Left ventricle myocardium superior (tissue), 1 donor: ENCODE data around the gene NKX6-1. TPM values are rescaled to one million over a fixed set of nuclear protein-coding genes. Genes with fewer than 3 reads are reported as not detected.

Experiments used
- ATAC-seq: fragments of 200-7000 bp; cut with Tn5 transposase; one replicate; pipeline ENCODE4 v1.9.1; 2020; ENCODE audit warnings: mild to moderate bottlenecking, moderate library complexity
- DNase-seq: peaks from one replicate; pipeline ENCODE4 v3.0.0-alpha.2; 2020
- intact Hi-C: fragments of 100-400 bp; cut with micrococcal nuclease; formaldehyde crosslinking; loops from one replicate; pipeline ENCODE4 v1.11.0; 2022
- total RNA-seq: library from RNA; stranded (reverse); fragmentation: NEBNext Ultra II Directional; extraction: Animal tissue kit (Norgen Biotek cat#: 25700); gene quantifications from one replicate; pipeline ENCODE4 v1.2.1, GENCODE V29; 2021
- donor health status: DM: no; HTN: yes; CAD: no; lungs with severe emphysema.

NKX6-1 gene
- total RNA-seq, 1 donor from 2014 or later: not detected

DNA sequence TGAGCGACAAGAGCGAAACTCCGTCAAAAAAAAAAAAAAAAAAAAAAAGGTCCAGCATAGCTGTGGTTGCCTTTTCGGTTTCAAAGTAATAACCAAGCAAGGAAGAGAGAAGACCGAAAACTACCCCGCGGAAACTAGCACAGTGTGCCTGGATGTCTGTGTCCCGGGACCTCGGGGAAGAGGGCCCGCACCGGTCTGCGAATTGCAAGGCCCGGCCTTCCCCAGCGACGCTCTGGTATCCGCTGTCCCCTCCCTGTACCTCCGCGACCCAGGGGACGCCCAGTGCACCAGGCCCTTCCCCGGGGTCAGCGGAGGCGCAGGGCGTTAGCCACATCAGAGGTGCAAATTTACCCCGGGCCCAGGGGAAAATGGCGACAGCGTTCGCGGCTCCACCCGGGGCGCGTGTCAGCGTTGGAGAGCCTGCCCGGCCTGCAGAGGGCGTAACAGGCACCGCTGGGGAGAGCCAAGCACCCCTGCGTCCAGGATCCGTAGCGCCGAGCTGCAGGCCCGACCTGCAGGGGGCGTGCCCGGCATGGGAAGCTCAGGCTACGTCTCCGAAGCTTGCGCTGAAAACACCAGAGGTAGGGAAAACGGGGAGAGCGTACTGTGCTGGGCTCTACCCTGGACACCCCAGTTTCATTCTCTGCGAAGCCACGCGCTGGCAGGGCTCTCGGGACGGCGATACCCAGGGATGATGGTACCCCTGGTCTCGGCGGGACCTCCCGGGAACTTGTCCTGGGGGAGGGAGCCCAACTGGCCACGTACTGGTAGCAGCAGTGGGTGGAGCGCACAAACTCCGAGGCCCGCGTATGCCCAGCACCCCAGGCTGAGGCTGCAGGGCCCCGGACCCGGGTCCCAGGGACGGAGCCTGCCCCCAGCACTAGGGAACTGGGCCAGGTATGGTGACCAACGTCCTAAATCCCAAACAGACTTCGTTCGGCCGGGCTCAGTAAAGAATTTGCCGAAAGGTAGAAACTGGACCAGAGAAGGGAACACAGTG lies 16.2 kb downstream of the NKX6-1 start:
- intact Hi-C loops: no loop called here
- DNase-seq (peak; percentile 40), ATAC-seq (peak; percentile 26)

DNA sequence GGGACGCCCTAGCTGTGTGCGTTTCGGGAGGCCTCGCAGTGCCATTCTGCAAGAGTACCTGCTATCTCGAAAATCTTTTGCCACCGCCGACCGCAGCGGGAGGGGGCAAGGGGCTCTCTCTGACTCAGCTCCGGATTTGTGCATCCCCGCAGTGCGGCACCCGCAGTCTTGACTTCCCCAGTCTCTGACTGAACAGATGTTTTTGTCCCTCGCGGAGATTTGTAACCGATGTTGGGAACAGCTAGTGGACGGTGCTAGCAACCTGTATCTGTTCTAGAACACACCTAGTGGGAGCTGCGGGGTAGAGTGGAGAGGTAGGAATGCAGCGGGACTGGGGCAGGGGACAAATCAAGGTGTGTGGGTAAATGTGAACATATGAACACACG lies 17.2 kb downstream of the NKX6-1 start:
- no peak for DNase-seq
- no peak for ATAC-seq
- intact Hi-C loops: no loop called here

DNA sequence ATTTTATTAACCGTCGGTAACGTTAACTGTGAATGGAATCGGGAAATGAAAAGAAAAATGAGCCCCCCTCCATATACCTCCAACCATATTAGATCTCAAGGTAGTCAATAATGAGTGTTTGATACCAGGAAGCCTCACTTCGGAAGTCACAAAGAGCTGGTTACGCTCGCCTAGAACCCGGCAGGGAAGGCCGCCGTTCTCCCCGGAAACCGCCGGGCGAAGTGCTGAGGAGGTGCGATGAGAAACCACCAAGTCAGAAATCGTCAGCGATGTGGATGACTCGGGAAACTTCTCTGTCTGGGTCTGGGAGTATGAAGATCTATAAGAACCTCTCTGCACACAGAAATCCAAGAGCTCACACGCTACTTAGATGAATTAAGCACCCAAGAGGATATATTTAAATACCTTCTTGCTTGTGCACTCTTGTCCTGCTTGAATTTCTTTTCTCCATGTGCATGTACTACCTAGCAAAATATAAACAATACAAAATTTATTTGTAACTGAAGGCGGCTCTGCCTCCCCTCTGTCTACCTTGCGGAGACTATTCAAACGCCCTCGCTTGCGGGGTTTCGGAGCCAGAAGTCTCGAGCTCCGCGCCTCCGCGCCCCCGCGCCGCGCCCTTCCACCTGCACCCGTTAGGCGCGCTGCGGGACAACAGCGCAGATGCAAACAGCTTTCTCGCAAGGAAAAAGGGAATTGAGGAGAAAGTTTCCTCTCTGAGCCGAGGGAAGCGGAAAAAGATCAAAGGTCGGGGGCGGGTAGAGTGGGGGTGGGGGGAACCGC lies 17.8 kb downstream of the NKX6-1 start:
- intact Hi-C loops: no loop called here
- ATAC-seq (no peak), DNase-seq (no peak)

DNA sequence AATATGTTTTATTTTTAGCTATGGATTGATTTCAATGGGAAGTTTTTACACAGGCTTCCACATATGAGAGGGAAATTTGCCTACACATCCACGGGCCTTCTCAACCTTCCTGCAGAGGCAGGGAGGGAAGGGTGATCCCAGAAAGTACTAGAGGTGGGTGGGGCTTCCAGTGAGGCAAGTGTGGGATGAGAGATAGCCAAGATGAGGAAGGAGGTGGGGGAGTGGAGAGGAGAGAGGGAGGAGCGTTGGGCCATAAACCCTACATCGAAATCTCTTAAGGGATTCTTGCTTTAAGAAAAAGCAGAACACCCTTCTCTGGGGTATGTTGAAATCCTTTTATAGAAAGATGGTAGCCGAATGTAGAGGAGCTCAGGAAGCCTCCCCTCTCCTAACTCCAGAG lies 19.0 kb downstream of the NKX6-1 start:
- intact Hi-C loops: no loop called here
- no peak for ATAC-seq
- no peak for DNase-seq

DNA sequence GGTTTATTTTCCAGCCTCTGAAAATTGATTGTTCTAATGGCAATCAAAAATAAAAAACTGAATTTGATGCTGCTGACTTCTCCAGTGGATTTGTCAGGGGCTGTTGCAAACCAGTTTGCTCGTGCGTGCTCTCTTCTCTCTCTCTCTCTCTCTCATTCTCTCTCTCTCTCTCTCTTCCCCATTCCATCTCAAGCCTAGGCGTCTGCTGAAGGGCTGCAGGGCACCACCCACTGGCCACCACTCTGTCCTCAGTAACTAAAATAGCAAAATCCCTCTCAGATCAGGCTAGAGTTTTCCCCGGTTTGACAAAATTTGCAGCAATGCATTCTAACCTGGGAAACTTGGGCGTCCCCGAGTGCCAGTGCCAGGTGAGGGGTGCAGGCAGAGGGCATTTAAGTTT lies 19.4 kb downstream of the NKX6-1 start:
- intact Hi-C loops: no loop called here
- no peak for ATAC-seq
- DNase-seq: no peak

DNA sequence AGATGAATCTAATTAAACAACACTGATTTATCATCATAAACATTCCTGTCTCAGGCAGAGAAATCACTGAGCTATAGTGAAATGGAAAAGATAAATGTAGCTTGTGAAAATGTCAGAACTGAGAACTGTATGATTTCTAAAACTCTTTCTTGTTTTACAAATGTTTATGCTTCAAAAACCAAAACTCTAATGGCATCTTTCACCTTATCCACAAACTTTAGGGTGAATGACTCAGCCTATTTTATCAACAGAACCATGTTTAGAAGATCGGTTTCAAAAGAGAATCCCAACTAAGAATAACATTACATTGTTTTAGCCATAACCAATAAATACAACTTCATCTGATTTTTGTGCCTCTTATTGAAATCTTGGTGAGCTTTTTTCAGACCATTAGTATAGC lies 21.4 kb downstream of the NKX6-1 start:
- intact Hi-C loops: no loop called here
- ATAC-seq (no peak), DNase-seq (no peak)

DNA sequence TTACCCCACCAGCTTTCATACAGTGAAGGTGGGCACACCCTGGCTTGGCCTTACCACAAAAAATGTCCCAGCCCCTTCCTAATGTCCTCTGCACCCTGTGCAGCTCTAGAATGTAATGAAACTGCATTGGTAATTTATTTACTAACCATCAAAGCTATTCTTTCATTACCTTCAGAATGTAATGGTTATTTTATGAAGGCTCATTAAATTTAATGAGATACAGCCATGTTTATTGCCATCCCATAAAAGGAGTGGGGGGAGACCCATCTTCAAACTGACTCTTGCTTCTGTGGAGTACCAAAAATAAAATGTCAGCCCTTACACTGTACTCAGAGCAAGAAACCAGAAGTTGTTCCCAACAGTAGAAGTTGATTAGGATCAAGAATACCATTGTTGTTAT lies 25.0 kb downstream of the NKX6-1 start:
- DNase-seq: no peak
- intact Hi-C loops: no loop called here
- ATAC-seq: no peak

DNA sequence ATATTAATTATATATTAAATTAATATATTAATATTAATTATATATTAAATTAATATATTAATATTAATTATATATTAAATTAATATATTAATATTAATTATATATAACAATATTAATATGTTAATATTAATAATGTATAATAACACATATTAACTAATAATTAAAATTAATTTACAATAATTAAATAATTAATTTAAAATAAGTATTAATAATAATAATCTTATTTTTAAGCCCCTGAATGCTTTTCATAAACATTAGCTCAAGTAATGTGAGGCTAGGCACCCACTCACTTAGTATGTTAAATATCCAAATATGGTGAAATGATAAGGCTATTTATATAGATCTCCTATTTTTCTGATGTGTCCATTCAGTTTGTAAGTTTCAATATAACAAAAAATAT lies 26.9 kb downstream of the NKX6-1 start:
- ATAC-seq: no peak
- intact Hi-C loops: no loop called here
- no peak for DNase-seq

DNA sequence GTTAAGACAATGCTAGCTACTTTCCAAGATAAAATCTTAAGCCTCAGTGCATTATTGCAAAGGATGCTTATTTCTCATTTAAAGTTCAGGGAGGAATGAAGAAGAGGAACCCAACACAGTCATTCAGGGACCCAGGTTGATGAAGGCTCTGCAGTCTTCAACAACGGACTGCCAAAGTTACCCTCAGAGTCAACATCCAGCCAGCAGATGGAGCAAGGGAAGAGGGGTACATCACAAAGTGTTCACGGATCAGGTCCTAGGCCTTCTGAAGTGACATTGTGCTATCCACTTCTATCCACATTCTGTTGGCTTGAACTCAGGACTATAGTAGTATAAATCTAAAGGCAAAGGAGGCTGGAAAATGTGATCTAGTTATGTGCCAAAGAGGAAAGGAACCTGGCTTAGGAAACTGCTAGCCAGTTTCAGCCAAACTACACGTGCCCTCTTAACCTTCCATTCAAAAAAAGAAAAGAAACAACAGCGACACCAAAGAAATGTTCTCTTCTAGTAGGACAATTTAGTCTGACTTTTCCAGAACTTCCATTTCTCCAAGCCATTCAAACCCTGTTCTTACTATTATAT lies 28.8 kb downstream of the NKX6-1 start:
- no peak for ATAC-seq
- intact Hi-C loops: no loop called here
- DNase-seq: no peak

DNA sequence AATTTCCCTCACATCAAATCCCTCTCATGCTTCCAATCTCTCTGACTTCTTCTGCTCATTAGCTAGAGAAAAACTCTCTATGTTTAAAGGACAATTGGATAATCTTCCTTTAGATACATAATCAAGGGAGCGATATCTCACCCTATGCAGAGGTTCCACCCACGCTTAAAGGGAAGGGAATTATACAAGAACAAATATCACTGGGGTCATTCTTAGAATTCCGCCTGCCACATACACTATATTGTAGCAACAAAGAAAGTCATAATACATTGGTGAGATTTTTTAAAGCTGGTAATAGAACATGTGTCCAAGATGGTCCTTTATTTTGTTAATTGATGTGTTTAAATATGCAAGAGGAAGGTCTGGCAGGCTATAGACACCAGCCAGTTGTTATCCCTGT lies 31.5 kb downstream of the NKX6-1 start:
- intact Hi-C loops: no loop called here
- DNase-seq (no peak), ATAC-seq (no peak)

DNA sequence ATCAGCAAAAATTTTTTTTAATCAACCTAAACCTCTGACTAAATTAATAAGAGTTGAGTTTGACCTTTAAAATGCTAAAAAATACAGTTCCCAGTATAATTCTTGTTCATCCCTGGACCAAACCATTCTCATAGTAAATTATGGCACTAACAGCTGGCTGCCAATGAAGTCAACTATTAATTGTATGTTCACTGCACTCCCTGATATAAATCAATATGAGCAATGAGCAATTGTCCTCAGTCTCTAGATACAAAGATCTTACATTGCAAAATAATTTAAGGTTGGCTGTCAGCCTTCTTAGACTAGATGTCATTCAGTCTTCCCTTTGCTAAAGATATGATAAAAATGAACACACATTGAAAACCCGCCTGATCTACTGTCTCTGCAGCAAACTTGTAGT lies 39.3 kb downstream of the NKX6-1 start:
- DNase-seq (no peak), ATAC-seq (no peak)

DNA sequence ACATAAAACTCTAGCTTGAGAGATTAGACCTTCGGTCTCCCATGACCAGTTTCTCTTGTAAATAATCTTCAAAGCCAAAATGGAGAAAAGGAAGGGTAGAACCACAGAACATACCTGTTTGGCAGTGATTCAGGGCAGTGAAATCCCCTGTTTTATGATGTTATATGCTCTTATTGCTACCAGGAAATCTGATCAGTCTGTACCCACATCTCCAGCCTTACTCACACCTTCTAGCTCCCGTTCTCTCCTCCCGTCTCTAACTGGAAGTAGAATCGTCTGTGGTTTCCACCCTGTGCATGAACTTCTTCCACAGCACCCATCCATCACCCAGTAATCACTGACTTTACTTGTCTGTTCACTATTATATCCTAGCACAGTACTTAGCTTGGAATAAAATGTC lies 42.9 kb downstream of the NKX6-1 start:
- ATAC-seq (no peak), DNase-seq (no peak)
- intact Hi-C loops: no loop called here

More for the DNA sequence above, 39.3 kb downstream of the NKX6-1 start:
- intact Hi-C loops: no loop called here

DNA sequence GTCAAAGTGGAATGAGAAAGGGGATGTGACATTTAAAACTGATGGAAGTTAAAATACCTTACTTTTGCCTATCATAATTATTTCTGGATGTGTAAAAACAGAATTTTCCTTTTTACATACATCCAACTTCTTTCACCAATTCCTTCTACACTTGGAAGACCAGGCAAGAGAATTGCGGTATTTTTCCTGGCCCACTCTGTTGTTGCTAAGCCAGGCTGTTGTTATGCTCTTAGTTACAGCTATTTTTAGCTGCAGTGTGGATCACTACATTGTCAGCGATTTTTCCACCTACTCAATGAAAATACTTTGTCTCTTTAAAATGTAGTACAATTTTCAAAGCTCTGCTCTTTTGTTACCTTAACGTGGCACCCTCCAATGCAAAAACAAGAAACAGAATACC lies 43.4 kb downstream of the NKX6-1 start:
- intact Hi-C loops: no loop called here
- DNase-seq (no peak), ATAC-seq (no peak)

DNA sequence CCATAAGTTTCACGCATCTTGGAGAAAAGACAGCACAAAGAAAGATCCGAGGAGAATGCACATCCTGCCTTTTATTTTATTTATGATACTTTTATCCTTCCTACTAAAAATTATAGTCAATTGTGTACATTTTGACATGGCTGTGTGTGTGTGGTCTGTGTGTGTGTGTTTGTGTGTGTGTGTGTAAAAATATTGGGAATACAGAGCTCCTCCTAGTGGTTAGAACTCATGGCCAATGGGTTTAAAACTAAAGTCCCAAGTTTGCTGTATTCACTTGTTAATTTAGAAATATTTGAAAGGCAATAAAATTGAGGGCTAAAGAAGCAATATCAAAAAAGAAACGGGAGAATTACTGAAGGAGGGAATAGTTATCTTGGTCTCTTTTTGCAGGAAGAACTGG lies 47.5 kb downstream of the NKX6-1 start:
- DNase-seq (no peak), ATAC-seq (no peak)
- intact Hi-C loops: no loop called here

DNA sequence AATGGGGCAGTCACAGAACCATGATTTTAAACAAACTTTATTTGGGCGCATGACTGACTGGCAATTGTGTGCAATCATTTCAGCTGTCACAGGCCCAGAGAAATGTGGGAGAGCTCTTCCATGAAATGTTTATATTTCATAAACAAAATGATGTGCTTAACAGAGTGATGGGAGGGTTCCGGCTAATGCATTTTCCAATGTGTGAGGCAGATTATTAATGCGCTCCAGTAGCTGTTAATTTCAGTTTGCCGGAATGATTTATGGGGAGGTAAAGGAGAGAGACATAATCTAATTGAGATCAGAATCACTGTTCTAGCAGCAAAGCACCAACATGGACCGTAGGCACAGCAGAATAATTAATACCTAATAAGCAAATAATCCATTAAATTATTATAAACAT lies 55.6 kb downstream of the NKX6-1 start:
- no peak for DNase-seq
- ATAC-seq: no peak
- intact Hi-C loops: no loop called here

DNA sequence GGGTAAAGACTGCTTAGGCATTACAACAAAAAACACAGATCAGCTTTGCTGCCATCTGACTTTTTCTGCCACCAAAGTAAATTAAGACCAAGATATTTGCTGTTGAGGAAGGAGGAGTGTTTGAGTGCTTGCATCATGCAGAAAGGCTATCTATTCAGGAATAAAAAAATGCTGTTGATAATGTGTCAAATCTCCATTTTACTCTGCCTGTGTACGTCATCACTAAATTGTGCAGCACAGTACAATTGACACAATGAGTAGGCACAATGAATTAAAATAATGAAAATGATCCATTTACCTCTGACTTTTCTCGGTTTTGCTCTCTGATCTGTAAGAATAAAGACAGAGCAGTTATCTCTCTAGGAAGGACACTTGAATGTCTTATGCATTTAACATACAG lies 56.3 kb downstream of the NKX6-1 start:
- intact Hi-C loops: no loop called here
- ATAC-seq (no peak), DNase-seq (no peak)
